ENCODE measurements around the gene SF3A1. TPM values are rescaled to one million over a fixed set of nuclear protein-coding genes. Genes with fewer than 3 reads are reported as not detected.

SF3A1 gene
- total and polyA plus RNA-seq, 2 donors (not counting 1 experiment from before 2014, with no cell fraction given) = 17.0 to 22.9 TPM

DNA sequence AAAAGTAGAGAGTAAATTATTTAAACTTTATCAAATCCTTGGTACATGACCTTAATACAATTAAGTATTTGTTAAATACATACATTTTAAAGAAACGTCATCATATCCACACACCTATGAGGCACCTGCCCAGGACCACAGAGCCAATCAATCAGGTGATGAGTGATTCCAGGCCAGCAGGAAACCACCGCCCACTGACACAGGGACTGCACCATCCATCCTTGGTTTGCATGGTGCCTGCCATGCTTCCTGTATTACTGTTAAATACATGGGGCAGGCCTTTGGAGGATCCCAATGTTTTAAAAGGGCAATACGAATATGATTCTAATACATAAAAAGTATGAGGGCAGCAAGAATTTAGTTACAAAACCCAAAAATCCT lies 23.0 kb downstream of the SF3A1 start:
- no peak overlapping the region for H2AFZ ChIP-seq (ENCODE audit: low read length)
- H4K20me1 ChIP-seq (ENCODE audit: control insufficient read depth, extremely low read depth, insufficient read depth, low read length) = no peaks in the 10 kb centered on the region
- H3K36me3 ChIP-seq (ENCODE audit: control insufficient read depth, insufficient read depth, low read length) = peaks cover 38% of the 10 kb centered on the region
- no peak overlapping the region for H3K27ac ChIP-seq (ENCODE audit: insufficient read depth, low read length)
- no peak overlapping the region for H3K4me3 ChIP-seq (replicated peaks in 1 of 4; ENCODE audit: control extremely low read depth in 1 of 4, insufficient read depth in 1 of 4, low read depth in 3 of 4, low read length in 4 of 4)
- no peaks in the 10 kb centered on the region for H3K79me2 ChIP-seq (ENCODE audit: control insufficient read depth, insufficient read depth, low read length)
- TF ChIP-seq, protein P1, sequence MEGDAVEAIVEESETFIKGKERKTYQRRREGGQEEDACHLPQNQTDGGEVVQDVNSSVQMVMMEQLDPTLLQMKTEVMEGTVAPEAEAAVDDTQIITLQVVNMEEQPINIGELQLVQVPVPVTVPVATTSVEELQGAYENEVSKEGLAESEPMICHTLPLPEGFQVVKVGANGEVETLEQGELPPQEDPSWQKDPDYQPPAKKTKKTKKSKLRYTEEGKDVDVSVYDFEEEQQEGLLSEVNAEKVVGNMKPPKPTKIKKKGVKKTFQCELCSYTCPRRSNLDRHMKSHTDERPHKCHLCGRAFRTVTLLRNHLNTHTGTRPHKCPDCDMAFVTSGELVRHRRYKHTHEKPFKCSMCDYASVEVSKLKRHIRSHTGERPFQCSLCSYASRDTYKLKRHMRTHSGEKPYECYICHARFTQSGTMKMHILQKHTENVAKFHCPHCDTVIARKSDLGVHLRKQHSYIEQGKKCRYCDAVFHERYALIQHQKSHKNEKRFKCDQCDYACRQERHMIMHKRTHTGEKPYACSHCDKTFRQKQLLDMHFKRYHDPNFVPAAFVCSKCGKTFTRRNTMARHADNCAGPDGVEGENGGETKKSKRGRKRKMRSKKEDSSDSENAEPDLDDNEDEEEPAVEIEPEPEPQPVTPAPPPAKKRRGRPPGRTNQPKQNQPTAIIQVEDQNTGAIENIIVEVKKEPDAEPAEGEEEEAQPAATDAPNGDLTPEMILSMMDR (conservative IDR thresholded peaks at IDR 0.05 in 1 of 2, IDR thresholded peaks at IDR 0.05 in 1 of 2; ENCODE audit: low read depth in 1 of 2, low read length in 2 of 2) = no peak
- TF ChIP-seq EZH2 (IDR thresholded peaks at IDR 0.05; ENCODE audit: low read length, missing control alignments) = no peak
- no peak for DNase-seq (ENCODE audit: low read depth in 2 of 2)
- H3K4me1 ChIP-seq (ENCODE audit: control insufficient read depth, extremely low read depth, insufficient read depth, low read length) = no peaks in the 10 kb centered on the region
- no peak overlapping the region for H3K4me2 ChIP-seq (ENCODE audit: extremely low read depth, insufficient read depth, low read length)
- no peaks in the 10 kb centered on the region for H3K27me3 ChIP-seq (ENCODE audit: control insufficient read depth, insufficient read depth, low read length)
- no peaks in the 10 kb centered on the region for H3K9me3 ChIP-seq (ENCODE audit: control insufficient read depth, insufficient read depth, low read depth, low read length)
- H3K9ac ChIP-seq (ENCODE audit: insufficient read depth, low read length) = no peak overlapping the region

DNA sequence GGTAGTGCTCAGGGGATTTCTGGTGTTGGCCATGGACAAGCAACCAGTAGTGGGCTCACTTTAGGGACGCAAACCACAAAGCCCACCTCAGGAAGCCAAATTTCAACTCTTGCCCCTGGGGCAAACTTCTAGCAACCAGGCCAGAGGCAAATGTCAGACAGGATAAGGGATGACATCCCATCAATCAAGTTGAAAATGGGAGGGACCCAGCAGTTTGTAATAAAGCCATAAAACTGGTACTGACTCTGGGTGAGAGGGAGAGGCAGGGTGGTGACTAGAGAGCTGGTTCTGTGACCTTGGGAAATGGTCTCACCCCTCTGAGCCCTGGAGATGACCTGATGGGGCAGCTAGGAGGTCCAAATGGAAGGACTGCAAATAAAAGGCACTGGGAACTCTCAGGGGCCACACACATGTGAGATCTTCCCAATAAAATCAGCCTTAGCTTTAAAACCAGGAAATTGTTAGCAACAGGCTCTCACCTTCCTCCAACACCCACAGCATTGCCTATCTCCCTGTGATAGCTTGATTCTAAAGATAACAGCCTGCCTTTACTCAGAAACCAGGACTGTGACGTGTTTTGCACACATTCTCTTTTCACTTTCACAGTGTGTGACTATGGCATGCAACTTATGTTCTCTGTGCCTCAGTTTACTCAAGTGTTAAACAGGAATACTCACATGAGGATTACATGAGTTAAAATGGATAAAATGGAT lies 23.5 kb downstream of the SF3A1 start:
- H3K27ac ChIP-seq (ENCODE audit: insufficient read depth, low read length) = no peak overlapping the region
- H3K4me2 ChIP-seq (ENCODE audit: extremely low read depth, insufficient read depth, low read length) = no peak overlapping the region
- H2AFZ ChIP-seq (ENCODE audit: low read length) = no peak overlapping the region
- no peaks in the 10 kb centered on the region for H4K20me1 ChIP-seq (ENCODE audit: control insufficient read depth, extremely low read depth, insufficient read depth, low read length)
- H3K4me1 ChIP-seq (ENCODE audit: control insufficient read depth, extremely low read depth, insufficient read depth, low read length) = no peaks in the 10 kb centered on the region
- no peak overlapping the region for H3K9ac ChIP-seq (ENCODE audit: insufficient read depth, low read length)
- no peaks in the 10 kb centered on the region for H3K9me3 ChIP-seq (ENCODE audit: control insufficient read depth, insufficient read depth, low read depth, low read length)
- no peaks in the 10 kb centered on the region for H3K27me3 ChIP-seq (ENCODE audit: control insufficient read depth, insufficient read depth, low read length)
- DNase-seq (ENCODE audit: low read depth in 2 of 2) = no peak
- no peaks in the 10 kb centered on the region for H3K79me2 ChIP-seq (ENCODE audit: control insufficient read depth, insufficient read depth, low read length)
- no peak for TF ChIP-seq EZH2 (IDR thresholded peaks at IDR 0.05; ENCODE audit: low read length, missing control alignments)
- TF ChIP-seq, protein P1 (conservative IDR thresholded peaks at IDR 0.05 in 1 of 2, IDR thresholded peaks at IDR 0.05 in 1 of 2; ENCODE audit: low read depth in 1 of 2, low read length in 2 of 2) = no peak
- H3K4me3 ChIP-seq (replicated peaks in 1 of 4; ENCODE audit: control extremely low read depth in 1 of 4, insufficient read depth in 1 of 4, low read depth in 3 of 4, low read length in 4 of 4) = no peak overlapping the region
- peaks cover 35% of the 10 kb centered on the region for H3K36me3 ChIP-seq (ENCODE audit: control insufficient read depth, insufficient read depth, low read length)

DNA sequence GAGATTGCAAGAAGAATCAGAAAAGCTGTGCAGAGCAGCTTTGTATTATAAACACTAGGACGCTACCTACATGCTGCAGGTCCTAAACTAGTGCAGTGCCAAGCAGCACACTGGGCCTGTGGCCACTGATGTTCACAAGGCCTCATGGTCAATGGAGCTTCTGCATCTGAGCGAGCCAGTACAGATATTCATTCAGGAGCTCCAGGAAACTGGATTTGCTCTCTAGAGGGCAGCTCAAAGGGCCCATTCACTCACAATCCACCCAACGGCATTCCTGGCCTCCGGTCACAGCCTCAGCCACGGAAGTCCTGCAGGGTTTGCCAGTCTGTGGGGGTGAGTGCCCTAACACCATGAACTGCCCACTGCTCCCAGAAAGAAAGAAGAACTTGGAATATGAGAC lies 24.1 kb downstream of the SF3A1 start:
- Histone ChIP-seq H3K4me1 (ENCODE audit: control insufficient read depth, extremely low read depth, insufficient read depth, low read length) (no peaks in the 10 kb centered on the region), H3K9me3 (ENCODE audit: control insufficient read depth, insufficient read depth, low read depth, low read length) (no peaks in the 10 kb centered on the region), H3K27me3 (ENCODE audit: control insufficient read depth, insufficient read depth, low read length) (no peaks in the 10 kb centered on the region), H3K9ac (ENCODE audit: insufficient read depth, low read length) (no peak overlapping the region), H3K27ac (ENCODE audit: insufficient read depth, low read length) (no peak overlapping the region), H2AFZ (ENCODE audit: low read length) (no peak overlapping the region), H4K20me1 (ENCODE audit: control insufficient read depth, extremely low read depth, insufficient read depth, low read length) (no peaks in the 10 kb centered on the region), H3K79me2 (ENCODE audit: control insufficient read depth, insufficient read depth, low read length) (no peaks in the 10 kb centered on the region), H3K4me3 (replicated peaks in 1 of 4; ENCODE audit: control extremely low read depth in 1 of 4, insufficient read depth in 1 of 4, low read depth in 3 of 4, low read length in 4 of 4) (no peak overlapping the region), H3K4me2 (ENCODE audit: extremely low read depth, insufficient read depth, low read length) (no peak overlapping the region), H3K36me3 (ENCODE audit: control insufficient read depth, insufficient read depth, low read length) (peaks cover 32% of the 10 kb centered on the region)
- no peak for TF ChIP-seq EZH2 (IDR thresholded peaks at IDR 0.05; ENCODE audit: low read length, missing control alignments)
- TF ChIP-seq, protein P1 (conservative IDR thresholded peaks at IDR 0.05 in 1 of 2, IDR thresholded peaks at IDR 0.05 in 1 of 2; ENCODE audit: low read depth in 1 of 2, low read length in 2 of 2) = no peak
- DNase-seq (ENCODE audit: low read depth in 2 of 2) = no peak

All from fibroblast of lung (primary cell).